ENCODE measurements around the gene PLA2G4C. TPM values are rescaled to one million over a fixed set of nuclear protein-coding genes. Genes with fewer than 3 reads are reported as not detected.
"Not testable (repeated sequence)": the region's sequence is repeated elsewhere in the genome, so short reads cannot be mapped to it uniquely, and the experiment has no call there.

Gene PLA2G4C
- total RNA-seq, 4 donors from 2014 or later, result 25.7 to 61.1 (median 51.1) TPM

DNA sequence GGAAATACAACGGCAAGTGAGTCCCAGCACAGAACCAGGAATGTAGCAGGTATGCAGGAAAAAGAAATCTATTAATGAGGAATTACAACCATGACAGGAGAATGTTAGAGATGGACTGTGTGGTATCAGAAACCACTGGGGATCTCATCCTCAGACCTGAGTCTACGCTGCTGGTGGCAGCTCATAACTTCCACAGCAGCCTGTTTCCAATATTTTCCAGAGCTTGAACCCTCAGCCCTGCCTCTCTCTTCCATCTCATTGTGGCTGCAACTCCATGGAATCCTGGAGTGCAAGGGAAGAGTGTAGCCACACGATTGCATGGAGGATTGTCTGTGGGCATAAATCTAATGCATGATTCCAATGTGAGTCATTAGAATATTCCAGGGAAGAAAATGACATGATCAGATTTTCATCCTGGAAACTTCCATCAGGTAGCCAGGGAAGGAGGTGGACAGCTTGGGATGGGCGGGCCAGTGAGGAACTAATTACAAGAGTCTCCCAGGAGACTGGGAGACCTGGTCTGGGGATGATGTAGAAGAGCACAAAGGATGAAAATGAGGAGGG, 14.9 kb downstream of the PLA2G4C start:
- no peak overlapping the region for H3K27ac ChIP-seq
- TF ChIP-seq POLR2A (IDR thresholded peaks at IDR 0.05), result no peak
- TF ChIP-seq, protein P1, sequence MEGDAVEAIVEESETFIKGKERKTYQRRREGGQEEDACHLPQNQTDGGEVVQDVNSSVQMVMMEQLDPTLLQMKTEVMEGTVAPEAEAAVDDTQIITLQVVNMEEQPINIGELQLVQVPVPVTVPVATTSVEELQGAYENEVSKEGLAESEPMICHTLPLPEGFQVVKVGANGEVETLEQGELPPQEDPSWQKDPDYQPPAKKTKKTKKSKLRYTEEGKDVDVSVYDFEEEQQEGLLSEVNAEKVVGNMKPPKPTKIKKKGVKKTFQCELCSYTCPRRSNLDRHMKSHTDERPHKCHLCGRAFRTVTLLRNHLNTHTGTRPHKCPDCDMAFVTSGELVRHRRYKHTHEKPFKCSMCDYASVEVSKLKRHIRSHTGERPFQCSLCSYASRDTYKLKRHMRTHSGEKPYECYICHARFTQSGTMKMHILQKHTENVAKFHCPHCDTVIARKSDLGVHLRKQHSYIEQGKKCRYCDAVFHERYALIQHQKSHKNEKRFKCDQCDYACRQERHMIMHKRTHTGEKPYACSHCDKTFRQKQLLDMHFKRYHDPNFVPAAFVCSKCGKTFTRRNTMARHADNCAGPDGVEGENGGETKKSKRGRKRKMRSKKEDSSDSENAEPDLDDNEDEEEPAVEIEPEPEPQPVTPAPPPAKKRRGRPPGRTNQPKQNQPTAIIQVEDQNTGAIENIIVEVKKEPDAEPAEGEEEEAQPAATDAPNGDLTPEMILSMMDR (IDR thresholded peaks at IDR 0.05 in 4 of 5, conservative IDR thresholded peaks at IDR 0.05 in 1 of 5), result no peak
- H3K4me3 ChIP-seq, result no peak overlapping the region
- in situ Hi-C loops (cut with MboI; ENCODE audit: low sequenced_read_pairs in 4 of 4), result no loop called here
- H3K36me3 ChIP-seq, result peaks cover 3 to 78% of the 10 kb centered on the region in 2 donors
- no peaks in the 10 kb centered on the region for H3K4me1 ChIP-seq
- intact Hi-C loops (cut with DNase I; ENCODE audit: low total_unique reads), result no loop called here
- H3K9me3 ChIP-seq, result no peaks in the 10 kb centered on the region
- ATAC-seq (no peak), DNase-seq (no peak)
- no peaks in the 10 kb centered on the region for H3K27me3 ChIP-seq

GRCh38 chr19:48094855-48095203, 15.8 kb downstream of the PLA2G4C start:
- DNase-seq (no peak), ATAC-seq (no peak)
- TF ChIP-seq POLR2A (IDR thresholded peaks at IDR 0.05), result no peak
- TF ChIP-seq, protein P1 (IDR thresholded peaks at IDR 0.05 in 4 of 5, conservative IDR thresholded peaks at IDR 0.05 in 1 of 5), result no peak
- in situ Hi-C loops (cut with MboI; ENCODE audit: low sequenced_read_pairs in 4 of 4) (no loop called here), intact Hi-C loops (cut with DNase I; ENCODE audit: low total_unique reads) (no loop called here)
- Histone ChIP-seq H3K9me3 (no peaks in the 10 kb centered on the region), H3K27ac (no peak overlapping the region), H3K27me3 (no peaks in the 10 kb centered on the region), H3K36me3 (peaks cover 3 to 76% of the 10 kb centered on the region in 2 donors), H3K4me1 (no peaks in the 10 kb centered on the region), H3K4me3 (no peak overlapping the region)

GRCh38 chr19:48094129-48094854, 16.3 kb downstream of the PLA2G4C start:
- in situ Hi-C loops (cut with MboI; ENCODE audit: low sequenced_read_pairs in 4 of 4) (no loop called here), intact Hi-C loops (cut with DNase I; ENCODE audit: low total_unique reads) (no loop called here)
- Histone ChIP-seq H3K36me3 (peaks cover 3 to 76% of the 10 kb centered on the region in 2 donors), H3K4me1 (no peaks in the 10 kb centered on the region), H3K27ac (no peak overlapping the region), H3K9me3 (no peaks in the 10 kb centered on the region), H3K27me3 (no peaks in the 10 kb centered on the region), H3K4me3 (no peak overlapping the region)
- TF ChIP-seq, protein P1 (IDR thresholded peaks at IDR 0.05 in 4 of 5, conservative IDR thresholded peaks at IDR 0.05 in 1 of 5), result no peak
- ATAC-seq, result no peak
- DNase-seq, result no peak

DNA sequence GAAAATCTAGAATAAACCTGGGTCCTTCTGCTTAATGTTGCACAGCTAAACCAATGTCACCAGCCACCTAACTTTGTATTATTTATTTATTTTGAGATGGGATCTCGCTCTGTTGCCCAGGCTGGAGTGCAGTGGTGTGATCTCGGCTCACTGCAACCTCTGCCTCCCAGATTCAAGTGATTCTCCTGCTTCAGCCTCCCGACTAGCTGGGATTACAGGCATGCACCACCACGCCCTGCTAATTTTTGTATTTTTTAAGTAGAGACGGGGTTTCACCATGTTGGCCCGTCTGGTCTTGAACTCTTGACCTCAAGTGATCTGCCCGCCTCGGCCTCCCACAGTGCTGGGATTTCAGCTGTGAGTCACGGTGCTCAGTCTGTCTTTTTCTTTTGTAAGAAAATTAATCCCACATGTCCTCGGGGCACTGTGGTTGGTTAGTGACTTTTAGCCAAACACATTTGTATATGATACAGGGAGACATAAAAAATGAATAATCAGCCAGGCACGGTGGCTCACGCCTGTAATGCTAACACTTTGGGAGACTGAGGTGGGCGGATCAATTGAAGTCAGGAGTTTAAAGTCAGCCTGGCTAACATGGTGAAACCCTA, 19.4 kb downstream of the PLA2G4C start:
- H3K9me3 ChIP-seq; DNase-seq; ATAC-seq; intact Hi-C loops (cut with DNase I; ENCODE audit: low total_unique reads); H3K4me3 ChIP-seq; H3K27ac ChIP-seq; in situ Hi-C loops (cut with MboI; ENCODE audit: low sequenced_read_pairs in 4 of 4); H3K27me3 ChIP-seq; H3K4me1 ChIP-seq: not testable (repeated sequence)
- peaks cover 3 to 70% of the 10 kb centered on the region in 2 donors for H3K36me3 ChIP-seq

DNA sequence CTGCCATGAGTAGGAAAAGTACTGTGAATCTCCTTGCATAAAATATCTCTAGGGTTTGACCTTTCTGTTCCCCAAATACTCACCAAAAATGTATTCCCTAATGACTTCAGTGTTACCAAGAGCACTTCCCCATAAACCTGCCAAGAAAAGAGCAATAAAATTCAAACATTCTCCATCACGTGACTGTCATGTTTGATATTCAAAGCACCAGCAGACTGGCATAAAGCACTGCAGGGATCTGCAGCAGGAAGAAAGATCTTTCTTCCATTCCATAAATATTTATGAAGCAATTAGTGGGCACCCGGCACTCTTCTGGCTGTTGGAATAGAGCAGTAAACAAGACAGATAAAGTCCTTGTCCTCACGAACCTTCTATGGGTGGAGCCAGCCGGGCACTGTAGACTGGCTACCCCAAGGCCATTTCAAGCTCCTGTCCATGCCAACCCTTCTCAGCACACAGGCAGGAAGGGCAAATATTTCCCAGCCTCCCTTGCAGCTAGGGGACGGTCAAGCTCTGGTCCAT, 20.3 kb downstream of the PLA2G4C start:
- Histone ChIP-seq H3K36me3 (peaks cover 3 to 61% of the 10 kb centered on the region in 2 donors), H3K27me3 (no peaks in the 10 kb centered on the region), H3K4me3 (no peak overlapping the region), H3K27ac (no peak overlapping the region), H3K9me3 (no peaks in the 10 kb centered on the region), H3K4me1 (no peaks in the 10 kb centered on the region)
- DNase-seq, result no peak
- ATAC-seq, result no peak
- in situ Hi-C loops (cut with MboI; ENCODE audit: low sequenced_read_pairs in 4 of 4) (no loop called here), intact Hi-C loops (cut with DNase I; ENCODE audit: low total_unique reads) (no loop called here)
- TF ChIP-seq, protein P1 (IDR thresholded peaks at IDR 0.05 in 4 of 5, conservative IDR thresholded peaks at IDR 0.05 in 1 of 5), result no peak
- no peak for TF ChIP-seq POLR2A (IDR thresholded peaks at IDR 0.05)

DNA sequence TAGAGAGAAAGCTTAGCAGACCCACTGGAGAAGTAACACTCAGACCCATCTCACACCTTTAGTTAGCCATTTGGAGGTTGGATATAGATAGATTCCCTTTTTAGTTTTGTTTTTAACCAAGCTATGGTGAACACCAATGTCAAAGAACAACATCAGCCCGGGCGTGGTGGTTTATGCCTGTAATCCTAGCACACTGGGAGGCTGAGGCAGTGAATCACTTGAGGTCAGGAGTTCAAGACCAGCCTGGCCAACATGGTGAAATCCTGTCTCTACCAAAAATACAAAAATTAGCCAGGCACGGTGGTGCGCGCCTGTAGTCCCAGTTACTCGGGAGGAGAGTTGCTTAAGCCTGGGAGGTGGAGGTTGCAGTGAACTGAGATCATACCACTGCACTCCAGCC, 21.6 kb downstream of the PLA2G4C start:
- H3K4me1 ChIP-seq; H3K27me3 ChIP-seq; H3K9me3 ChIP-seq; in situ Hi-C loops (cut with MboI; ENCODE audit: low sequenced_read_pairs in 4 of 4); DNase-seq; intact Hi-C loops (cut with DNase I; ENCODE audit: low total_unique reads); H3K27ac ChIP-seq; H3K4me3 ChIP-seq; ATAC-seq: not testable (repeated sequence)
- H3K36me3 ChIP-seq, result peaks cover 3 to 48% of the 10 kb centered on the region in 2 donors

Data from gastrocnemius medialis (tissue), 4 donors.